Thyroid gland (tissue), 4 donors: Measurements from ENCODE around the gene FAM20C. TPM values are rescaled to one million over a fixed set of nuclear protein-coding genes. Genes with fewer than 3 reads are reported as not detected.

Experiments used
- DNase-seq, 2 donors: peaks; one replicate each; pipeline ENCODE4 v3.0.0-alpha.2; 2019
- H3K27ac ChIP-seq, 3 donors: fragments of 200-600 bp; sonication (generic); 1 replicate in 2 of 3; 2 replicates in 1 of 3; pipeline ENCODE4 v1.5.1; 2016 to 2019; ENCODE audit warnings: mild to moderate bottlenecking in 1 of 3, moderate library complexity in 1 of 3
- H3K27me3 ChIP-seq: fragments of 200-600 bp; sonication (generic); one replicate; pipeline ENCODE4 v1.5.1; 2019
- H3K36me3 ChIP-seq, 2 donors: fragments of 200-600 bp; sonication (generic); one replicate each; pipeline ENCODE4 v1.5.1; 2016 to 2019
- H3K4me1 ChIP-seq, 2 donors: fragments of 200-600 bp; sonication (generic); one replicate each; pipeline ENCODE4 v1.5.1; 2017 to 2019
- H3K4me3 ChIP-seq, 3 donors: fragments of 200-600 bp; sonication (generic); replicated peaks in 1 of 3; 1 replicate in 2 of 3; 2 replicates in 1 of 3; pipeline ENCODE4 v1.5.1; 2016; ENCODE audit warnings: mild to moderate bottlenecking in 1 of 3
- H3K9me3 ChIP-seq: fragments of 200-600 bp; sonication (generic); one replicate; pipeline ENCODE4 v1.5.1; 2017
- CTCF ChIP-seq, 6 experiments: fragments of 200-600 bp in 3 of 6; fragments of 450-650 bp in 3 of 6; sonication (generic) in 3 of 6; IDR thresholded peaks; one replicate each; pipeline ENCODE4 v1.5.1; 2016 to 2019; ENCODE audit warnings: antibody characterized with exemption in 6 of 6, mild to moderate bottlenecking in 2 of 6, inconsistent platforms in 1 of 6, moderate library complexity in 1 of 6
- POLR2A ChIP-seq, 2 donors: fragments of 450-650 bp; IDR thresholded peaks; one replicate each; pipeline ENCODE4 v1.6.1; 2017; ENCODE audit warnings: antibody characterized with exemption in 2 of 2, mild to moderate bottlenecking in 2 of 2, moderate library complexity in 1 of 2
- WGBS, 2 donors: methylation state at CpG; one replicate each; pipeline ENCODE4 v1.1.5; 2017; 5-methylcytosine and 5-hydroxymethylcytosine counted together
- intact Hi-C: fragments of 100-400 bp; cut with DNase I; formaldehyde crosslinking; loops from one replicate; pipeline ENCODE4 v1.15.1; 2023
- total RNA-seq, 4 donors: library from RNA; depleted of rRNA; stranded (reverse); fragments of >200 nt; gene quantifications; one replicate each; pipeline ENCODE4 v1.2.3, GENCODE V29; 2016

The FAM20C gene
- total RNA-seq, 4 donors from 2014 or later, result 14.0 to 41.8 (median 23.3) TPM

- intact Hi-C loops, result no loop called here
- H3K36me3 ChIP-seq, result peaks cover 37 to 43% of the 10 kb centered on the region in 2 donors
- 91 to 95% methylated on average over 22 to 43 of the region's 44 CpGs for WGBS, 2 donors
These were observed 63.5 kb downstream of the FAM20C start for GRCh38 chr7:255721-256361.

GRCh38 chr7:256461-256940 lies 64.1 kb downstream of the FAM20C start:
- intact Hi-C loops, result no loop called here
- no peak for DNase-seq
- Histone ChIP-seq H3K27me3 (no peaks in the 10 kb centered on the region), H3K27ac (no peak overlapping the region), H3K4me1 (no peaks in the 10 kb centered on the region), H3K4me3 (no peak overlapping the region), H3K36me3 (peaks cover 39 to 46% of the 10 kb centered on the region in 2 donors), H3K9me3 (no peaks in the 10 kb centered on the region)
- TF ChIP-seq CTCF (IDR thresholded peaks at IDR 0.05) (no peak), POLR2A (IDR thresholded peaks at IDR 0.05) (no peak)
- 95 to 97% methylated on average over 34 to 38 of the region's 38 CpGs for WGBS, 2 donors

More at GRCh38 chr7:255721-256361, 63.5 kb downstream of the FAM20C start:
- H3K9me3 ChIP-seq, result no peaks in the 10 kb centered on the region
- H3K4me3 ChIP-seq, result no peak overlapping the region
- no peaks in the 10 kb centered on the region for H3K4me1 ChIP-seq
- no peak overlapping the region for H3K27ac ChIP-seq
- DNase-seq, result no peak
- no peak for TF ChIP-seq CTCF (IDR thresholded peaks at IDR 0.05)
- no peak for TF ChIP-seq POLR2A (IDR thresholded peaks at IDR 0.05)
- no peaks in the 10 kb centered on the region for H3K27me3 ChIP-seq

GRCh38 chr7:256981-257646 lies 64.7 kb downstream of the FAM20C start:
- H3K4me3 ChIP-seq, result no peak overlapping the region
- no peaks in the 10 kb centered on the region for H3K27me3 ChIP-seq
- H3K4me1 ChIP-seq, result no peaks in the 10 kb centered on the region
- H3K36me3 ChIP-seq, result peaks cover 39 to 46% of the 10 kb centered on the region in 2 donors
- 93% methylated on average over 20 to 27 of the region's 29 CpGs for WGBS, 2 donors
- TF ChIP-seq POLR2A (IDR thresholded peaks at IDR 0.05) (no peak), CTCF (IDR thresholded peaks at IDR 0.05) (no peak)
- H3K27ac ChIP-seq, result no peak overlapping the region
- no peak for DNase-seq
- intact Hi-C loops, result no loop called here
- H3K9me3 ChIP-seq, result no peaks in the 10 kb centered on the region

- Histone ChIP-seq H3K27ac (no peak overlapping the region), H3K27me3 (no peaks in the 10 kb centered on the region), H3K36me3 (peaks cover 39 to 42% of the 10 kb centered on the region in 2 donors), H3K4me3 (no peak overlapping the region), H3K4me1 (no peaks in the 10 kb centered on the region), H3K9me3 (no peaks in the 10 kb centered on the region)
- DNase-seq, result no peak
- 53 to 70% methylated on average over 2 to 3 of the region's 5 CpGs for WGBS, 2 donors
- TF ChIP-seq CTCF (IDR thresholded peaks at IDR 0.05) (no peak), POLR2A (IDR thresholded peaks at IDR 0.05) (no peak)
- intact Hi-C loops, result no loop called here
These were observed 65.2 kb downstream of the FAM20C start for GRCh38 chr7:257647-257992.
